Hypothalamus (tissue), 51 donors: Measurements from ENCODE around the gene SLC35A4.
A peak's percentile ranks its signal among the peaks of the same experiment; 100 is the strongest.
"Not testable (repeated sequence)": the region's sequence is repeated elsewhere in the genome, so short reads cannot be mapped to it uniquely, and the experiment has no call there.

Source experiments
- DNase-seq, 51 donors: peaks; one replicate each; lab custom pipeline; 2025; lab: John Stamatoyannopoulos, UW

Gene SLC35A4

DNA sequence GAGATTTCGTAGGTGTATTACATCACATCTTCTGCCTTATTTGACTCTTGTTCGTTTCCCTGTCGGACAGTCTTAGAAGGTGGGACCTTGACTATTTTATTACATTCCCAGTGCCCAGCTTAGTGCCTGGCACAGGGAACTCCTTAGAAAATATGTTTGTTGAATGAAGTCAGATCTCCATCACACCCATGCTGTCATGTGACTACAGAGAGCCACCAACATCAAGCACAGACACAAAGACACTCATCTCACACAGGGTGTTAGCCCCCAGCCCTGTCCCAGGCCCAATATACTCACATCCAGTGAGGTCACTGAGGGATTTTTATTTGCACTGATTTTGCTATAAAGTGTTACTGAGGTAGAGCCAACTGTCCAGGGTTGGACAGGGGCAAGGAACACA is 6.7 kb upstream of the SLC35A4 start:
- no peak for DNase-seq

- no peak for DNase-seq
Observed at GRCh38 chr5:140558542-140558941, 6.1 kb upstream of the SLC35A4 start.

- DNase-seq: no peak
Observed at GRCh38 chr5:140560227-140560626, 4.4 kb upstream of the SLC35A4 start.

DNA sequence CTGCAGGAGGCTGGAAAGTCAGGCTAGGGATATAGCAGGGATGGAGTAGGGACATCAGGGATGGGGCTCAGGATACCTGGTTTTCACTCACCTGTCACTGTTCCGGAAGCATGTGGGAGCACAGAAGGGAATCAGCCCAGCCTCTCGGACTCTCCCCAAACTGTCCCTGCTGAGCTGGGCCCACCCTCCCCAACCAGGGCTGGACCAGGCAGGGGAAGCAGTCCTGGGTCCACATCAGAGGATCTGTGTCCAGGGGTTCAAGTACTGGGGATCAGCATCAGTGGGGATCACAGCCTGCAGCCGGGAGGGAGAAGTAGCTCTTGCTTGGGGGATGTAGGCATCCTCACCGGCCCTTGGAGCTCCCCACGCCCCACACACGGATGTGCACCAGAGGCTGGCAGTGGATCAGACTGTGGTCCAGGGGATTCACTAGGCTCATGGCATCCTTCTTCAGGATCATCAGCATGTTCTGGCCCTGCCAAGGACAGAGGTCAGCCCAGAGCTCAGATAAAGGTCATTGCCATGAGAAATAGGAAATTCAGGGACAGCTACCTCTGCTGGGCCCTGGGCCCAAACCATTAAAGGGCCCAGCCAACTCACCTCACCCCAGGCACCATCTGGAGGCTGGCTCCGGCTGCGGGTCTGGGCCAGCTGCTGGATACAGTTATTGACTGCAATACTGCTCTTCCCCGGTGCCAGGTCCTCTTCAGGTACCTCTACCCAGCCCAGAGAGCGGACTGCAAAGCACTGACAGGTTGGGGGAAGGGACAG is 2.7 kb upstream of the SLC35A4 start:
- no peak for DNase-seq

GRCh38 chr5:140563596-140563995 is 1.0 kb upstream of the SLC35A4 start:
- DNase-seq: peak in 2 of 51 donors; percentile 11 to 39

GRCh38 chr5:140565024-140565779 is 574 bp downstream of the SLC35A4 start:
- DNase-seq: no peak

DNA sequence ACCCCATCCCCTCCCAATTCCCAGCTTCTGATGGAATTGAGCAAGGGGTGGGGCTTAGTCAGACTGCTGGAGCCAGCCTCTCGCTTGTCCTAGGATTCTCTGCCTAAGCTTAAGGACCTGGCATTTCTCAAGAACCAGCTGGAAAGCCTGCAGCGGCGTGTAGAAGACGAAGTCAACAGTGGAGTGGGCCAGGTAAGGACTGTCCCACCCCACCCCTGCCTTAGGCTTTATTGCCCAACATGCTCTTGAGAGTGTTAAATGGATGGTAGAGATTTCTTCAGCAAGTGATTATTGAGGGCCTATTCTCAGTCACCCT is 1.1 kb downstream of the SLC35A4 start:
- DNase-seq: no peak

DNA sequence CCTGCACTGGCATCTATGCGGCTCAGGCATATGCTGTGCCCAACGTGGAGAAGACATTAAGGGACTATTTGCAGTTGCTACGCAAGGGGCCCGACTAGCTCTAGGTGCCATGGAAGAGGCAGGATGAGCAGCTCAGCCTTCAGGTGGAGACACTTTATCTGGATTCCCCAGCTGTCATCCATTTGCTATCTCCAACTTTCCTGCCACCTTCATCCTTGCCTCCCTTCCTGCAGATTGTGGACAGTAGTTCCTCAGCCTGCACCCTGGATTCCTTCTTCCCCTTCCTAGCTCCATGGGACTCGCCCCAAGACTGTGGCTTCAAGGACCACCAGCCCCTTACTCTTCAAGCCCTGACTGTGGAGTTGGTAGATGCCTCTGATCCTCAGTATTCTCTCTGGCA is 2.0 kb downstream of the SLC35A4 start:
- DNase-seq: no peak

DNA sequence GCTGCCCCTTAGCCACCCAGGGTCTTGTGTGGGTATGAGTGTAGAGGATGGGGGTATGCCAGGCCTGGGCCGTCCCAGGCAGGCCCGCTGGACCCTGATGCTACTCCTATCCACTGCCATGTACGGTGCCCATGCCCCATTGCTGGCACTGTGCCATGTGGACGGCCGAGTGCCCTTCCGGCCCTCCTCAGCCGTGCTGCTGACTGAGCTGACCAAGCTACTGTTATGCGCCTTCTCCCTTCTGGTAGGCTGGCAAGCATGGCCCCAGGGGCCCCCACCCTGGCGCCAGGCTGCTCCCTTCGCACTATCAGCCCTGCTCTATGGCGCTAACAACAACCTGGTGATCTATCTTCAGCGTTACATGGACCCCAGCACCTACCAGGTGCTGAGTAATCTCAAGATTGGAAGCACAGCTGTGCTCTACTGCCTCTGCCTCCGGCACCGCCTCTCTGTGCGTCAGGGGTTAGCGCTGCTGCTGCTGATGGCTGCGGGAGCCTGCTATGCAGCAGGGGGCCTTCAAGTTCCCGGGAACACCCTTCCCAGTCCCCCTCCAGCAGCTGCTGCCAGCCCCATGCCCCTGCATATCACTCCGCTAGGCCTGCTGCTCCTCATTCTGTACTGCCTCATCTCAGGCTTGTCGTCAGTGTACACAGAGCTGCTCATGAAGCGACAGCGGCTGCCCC is 2.6 kb downstream of the SLC35A4 start:
- DNase-seq: no peak

DNA sequence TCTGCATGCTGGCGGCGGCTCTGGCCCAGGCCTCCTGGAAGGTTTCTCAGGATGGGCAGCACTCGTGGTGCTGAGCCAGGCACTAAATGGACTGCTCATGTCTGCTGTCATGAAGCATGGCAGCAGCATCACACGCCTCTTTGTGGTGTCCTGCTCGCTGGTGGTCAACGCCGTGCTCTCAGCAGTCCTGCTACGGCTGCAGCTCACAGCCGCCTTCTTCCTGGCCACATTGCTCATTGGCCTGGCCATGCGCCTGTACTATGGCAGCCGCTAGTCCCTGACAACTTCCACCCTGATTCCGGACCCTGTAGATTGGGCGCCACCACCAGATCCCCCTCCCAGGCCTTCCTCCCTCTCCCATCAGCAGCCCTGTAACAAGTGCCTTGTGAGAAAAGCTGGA is 3.2 kb downstream of the SLC35A4 start:
- DNase-seq: no peak

DNA sequence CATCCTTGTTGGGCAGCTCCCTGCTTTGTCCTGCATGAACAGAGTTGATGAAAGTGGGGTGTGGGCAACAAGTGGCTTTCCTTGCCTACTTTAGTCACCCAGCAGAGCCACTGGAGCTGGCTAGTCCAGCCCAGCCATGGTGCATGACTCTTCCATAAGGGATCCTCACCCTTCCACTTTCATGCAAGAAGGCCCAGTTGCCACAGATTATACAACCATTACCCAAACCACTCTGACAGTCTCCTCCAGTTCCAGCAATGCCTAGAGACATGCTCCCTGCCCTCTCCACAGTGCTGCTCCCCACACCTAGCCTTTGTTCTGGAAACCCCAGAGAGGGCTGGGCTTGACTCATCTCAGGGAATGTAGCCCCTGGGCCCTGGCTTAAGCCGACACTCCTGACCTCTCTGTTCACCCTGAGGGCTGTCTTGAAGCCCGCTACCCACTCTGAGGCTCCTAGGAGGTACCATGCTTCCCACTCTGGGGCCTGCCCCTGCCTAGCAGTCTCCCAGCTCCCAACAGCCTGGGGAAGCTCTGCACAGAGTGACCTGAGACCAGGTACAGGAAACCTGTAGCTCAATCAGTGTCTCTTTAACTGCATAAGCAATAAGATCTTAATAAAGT is 3.9 kb downstream of the SLC35A4 start:
- no peak for DNase-seq

DNA sequence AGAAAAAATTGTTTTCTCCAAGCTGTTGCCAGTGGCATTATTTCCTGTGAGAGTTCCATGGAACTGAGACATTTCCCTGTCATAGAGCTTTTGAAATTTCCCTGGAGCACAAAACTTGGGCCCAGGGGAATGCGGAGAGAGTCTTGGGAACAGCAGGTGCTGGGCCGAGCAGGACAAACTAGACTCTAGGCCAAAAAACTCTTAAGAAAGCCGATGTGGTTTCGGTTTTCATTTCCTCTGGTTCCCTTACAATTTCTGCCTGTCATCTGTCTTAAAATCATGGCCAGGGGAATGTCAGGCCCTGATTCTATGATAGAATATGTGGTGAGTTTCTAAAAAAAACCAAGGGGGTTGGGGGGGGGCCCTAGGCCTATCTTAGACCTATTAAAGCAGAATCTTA is 4.6 kb downstream of the SLC35A4 start:
- DNase-seq: no peak

DNA sequence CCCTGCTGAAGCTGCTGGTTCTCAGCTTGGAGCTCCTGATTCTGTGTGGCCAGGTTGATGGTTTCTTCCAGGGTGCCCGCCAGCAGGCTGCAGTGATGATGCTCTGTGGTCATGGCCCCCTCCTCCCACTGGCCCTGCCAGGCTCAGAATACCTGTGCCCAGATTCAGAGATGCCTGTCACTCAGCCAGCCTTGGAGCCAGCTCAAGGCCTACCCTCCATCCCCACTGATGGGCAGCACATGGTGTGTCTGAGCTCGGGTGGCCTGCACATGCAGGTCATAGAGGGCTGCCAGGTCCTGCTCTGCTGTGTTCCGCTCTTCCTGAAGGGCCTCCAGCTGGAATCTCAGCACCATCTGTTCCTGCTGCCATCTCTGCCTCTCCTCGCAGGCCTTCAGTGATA is 5.4 kb downstream of the SLC35A4 start:
- no peak for DNase-seq

- no peak for DNase-seq
Observed at GRCh38 chr5:140570488-140570887, 5.9 kb downstream of the SLC35A4 start.

- DNase-seq: no peak
Observed at GRCh38 chr5:140571105-140571504, 6.5 kb downstream of the SLC35A4 start.

DNA sequence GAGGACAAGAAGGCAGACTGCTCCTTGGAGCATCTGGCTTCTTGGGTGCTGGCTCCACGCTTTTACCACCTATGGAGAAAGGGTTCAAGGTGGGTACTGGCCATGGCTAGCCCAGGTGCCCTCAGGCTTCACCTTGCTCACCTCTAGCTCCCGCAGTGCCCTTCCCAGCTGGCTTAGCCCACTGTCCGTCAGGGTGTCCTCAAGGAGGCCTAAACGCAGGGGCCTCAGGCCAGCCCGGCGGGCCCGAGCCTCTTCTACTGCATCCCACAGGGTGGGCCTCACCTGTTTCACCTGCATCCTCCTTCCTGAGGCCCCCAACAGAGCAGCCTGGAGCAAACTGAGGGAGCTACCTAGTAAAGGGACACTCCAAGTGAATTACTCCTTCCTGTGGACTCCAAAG is 9.1 kb downstream of the SLC35A4 start:
- DNase-seq: no peak

DNA sequence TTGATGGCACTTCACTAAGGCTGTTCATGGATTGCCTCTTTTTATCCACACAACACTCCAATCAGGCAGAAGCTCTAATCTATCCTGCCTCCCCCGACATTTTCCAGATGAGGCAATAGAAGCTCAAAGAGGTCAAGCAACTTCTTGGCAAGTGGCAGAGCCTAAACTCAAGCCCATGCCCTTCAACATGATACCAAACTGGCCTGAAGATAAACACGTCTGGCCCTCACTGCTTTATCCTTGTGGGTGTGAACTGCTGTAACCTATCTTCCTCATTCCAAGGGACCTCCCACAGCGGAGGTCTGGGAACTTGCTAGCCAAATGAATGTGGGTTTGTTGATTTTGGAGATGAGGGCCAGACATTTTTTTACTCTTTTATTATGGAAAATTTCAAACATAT is 9.5 kb downstream of the SLC35A4 start:
- DNase-seq: no peak

- DNase-seq: peak in 25 of 51 donors; percentile 3 to 62 (median 20)
Observed at GRCh38 chr5:140575309-140575708, 10.7 kb downstream of the SLC35A4 start.

DNA sequence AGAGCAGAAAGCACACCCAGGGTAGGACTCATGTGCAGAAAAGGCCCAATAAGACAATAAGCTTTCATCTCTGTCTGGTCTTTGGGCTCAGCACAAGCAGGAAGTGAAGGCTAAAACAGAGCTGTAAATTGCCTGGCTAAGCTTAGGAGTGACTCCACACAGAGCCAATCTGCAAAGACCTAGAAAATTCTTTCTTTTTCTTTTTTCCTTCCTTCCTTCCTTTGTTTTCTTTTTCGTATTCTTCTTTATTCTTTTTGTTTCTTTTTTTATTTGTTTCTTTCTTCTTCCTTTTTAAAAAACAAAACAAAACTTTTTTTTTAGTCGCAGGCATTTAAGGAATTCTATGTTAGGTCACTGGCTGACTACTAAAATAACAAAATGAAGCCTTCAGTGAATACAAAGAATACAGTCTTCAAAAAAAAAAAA is 12.2 kb downstream of the SLC35A4 start:
- DNase-seq: no peak

DNA sequence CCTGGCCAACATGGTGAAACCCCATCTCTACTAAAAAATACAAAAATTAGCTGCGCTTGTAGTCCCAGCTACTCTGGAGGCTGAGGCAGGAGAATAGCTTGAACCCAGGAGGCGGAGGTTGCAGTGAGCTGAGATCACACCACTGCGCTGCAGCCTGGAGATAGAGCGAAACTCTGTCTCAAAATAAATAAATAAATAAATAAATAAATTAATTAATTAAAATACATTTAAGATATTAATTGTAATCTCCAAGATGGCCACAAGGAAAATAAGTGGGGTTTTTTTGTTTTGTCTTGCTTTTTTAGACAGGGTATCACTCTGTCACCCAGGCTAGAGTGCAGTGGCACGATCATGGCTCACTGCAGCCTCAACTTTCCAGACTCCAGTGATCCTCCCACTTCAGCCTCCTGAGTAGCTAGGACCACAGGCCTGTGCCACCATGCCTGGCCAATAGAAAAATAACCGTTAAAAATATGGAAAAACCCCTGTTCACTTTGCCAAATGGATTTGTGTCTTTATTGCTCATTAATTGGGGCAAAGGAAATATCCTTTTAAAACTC is 14.6 kb downstream of the SLC35A4 start:
- not testable (repeated sequence) for DNase-seq

- DNase-seq: no peak
Observed at GRCh38 chr5:140587495-140587894, 22.9 kb downstream of the SLC35A4 start.
